H1 (cell line): ENCODE data around the gene IL18R1. TPM values are rescaled to one million over a fixed set of nuclear protein-coding genes. Genes with fewer than 3 reads are reported as not detected.

Experiments
- CHD7 ChIP-seq: fragments of 300-600 bp; sonication (generic); IDR thresholded peaks from 2 replicates; pipeline ENCODE4 v1.7.1; 2012; ENCODE audit warnings: low read length, moderate library complexity, mild to moderate bottlenecking, inconsistent platforms; ENCODE audit not compliant: insufficient replicate concordance
- POU5F1 ChIP-seq: IDR thresholded peaks from 2 replicates; pipeline ENCODE4 v1.6.1; 2011; ENCODE audit warnings: low read depth, mild to moderate bottlenecking, low read length, moderate library complexity
- SRF ChIP-seq: IDR thresholded peaks from 2 replicates; pipeline ENCODE4 v1.6.1; 2011; ENCODE audit warnings: mild to moderate bottlenecking, low read depth, low read length, moderate library complexity
- TAF1 ChIP-seq: IDR thresholded peaks from 2 replicates; pipeline ENCODE4 v1.6.1; 2011; ENCODE audit warnings: mild to moderate bottlenecking, low read depth, low read length
- TAF7 ChIP-seq: optimal IDR thresholded peaks from 2 replicates; pipeline ENCODE3; 2011; ENCODE audit warnings: low read depth, mild to moderate bottlenecking, inconsistent platforms, low read length, moderate library complexity, borderline replicate concordance
- TEAD4 ChIP-seq: IDR thresholded peaks from 2 replicates; pipeline ENCODE4 v1.6.1; 2012; ENCODE audit warnings: low read depth, low read length, inconsistent platforms, mixed read lengths
- ZNF274 ChIP-seq: IDR thresholded peaks from 2 replicates; pipeline ENCODE4 v1.7.0; 2012; ENCODE audit warnings: low read length, borderline replicate concordance; ENCODE audit errors: extremely low read depth
- polyA plus RNA-seq, 7 experiments: library from polyadenylated mRNA; depleted of rRNA in 3 of 7; stranded (reverse) in 5 of 7; unstranded in 2 of 7; fragments of >200 nt in 5 of 7; fragments of 200-250 nt in 2 of 7; gene quantifications; 1 replicate in 5 of 7; 2 replicates in 1 of 7; 4 replicates in 1 of 7; pipeline versions ENCODE4 v1.2.1 to v1.2.3, GENCODE V29; 2011 to 2013; ENCODE audit warnings: missing spikeins in 2 of 7, mixed read lengths in 2 of 7
- total RNA-seq: library from RNA; stranded (reverse); fragmentation: NEBNext Ultra II Directional; extraction: Animal tissue kit (Norgen Biotek cat#: 25700); gene quantifications from 2 replicates; pipeline ENCODE4 v1.2.1, GENCODE V29; 2021

The IL18R1 gene
- total and polyA plus RNA-seq, 2 of the 8 experiments (the other 6 are each of a cell fraction or from before 2014, with no cell fraction given), result 0.54 TPM; not detected in 1

DNA sequence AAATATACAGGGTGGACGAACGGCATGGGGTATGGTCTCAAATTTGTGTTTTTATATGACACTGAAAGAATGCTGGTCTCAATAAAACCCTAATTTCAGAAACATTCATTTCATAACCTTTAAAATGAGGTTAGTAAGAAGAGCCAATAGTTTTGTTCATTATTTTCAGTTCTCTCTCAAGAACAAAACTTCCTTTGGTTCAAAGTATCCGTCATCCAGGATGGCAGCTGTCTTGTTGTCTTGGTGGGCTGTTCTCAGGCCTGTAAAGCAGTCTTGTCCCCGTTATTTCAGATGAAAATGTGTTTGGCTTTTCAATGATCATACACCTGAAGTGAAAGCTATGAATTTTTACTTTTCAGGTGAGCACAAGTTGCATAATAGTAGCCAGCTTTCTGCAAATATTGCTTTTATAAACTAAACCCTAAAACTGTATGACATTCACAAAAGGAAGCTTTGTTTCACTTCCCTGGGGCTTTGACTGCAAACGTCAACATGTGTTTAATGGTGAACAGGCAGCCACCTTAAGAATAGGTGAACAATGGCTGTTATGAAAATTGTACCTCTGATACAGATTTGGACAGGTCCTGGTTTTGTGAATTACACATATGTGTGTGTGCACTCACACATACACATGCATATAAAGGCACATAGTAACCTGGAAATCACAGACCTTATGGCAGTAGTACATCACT is 70.0 kb downstream of the IL18R1 start (continued):
- no peak for TF ChIP-seq TAF7
- no peak for TF ChIP-seq POU5F1
- no peak for TF ChIP-seq TEAD4
- no peak for TF ChIP-seq TAF1
- TF ChIP-seq SRF, result no peak
- TF ChIP-seq ZNF274, result no peak
- no peak for TF ChIP-seq CHD7
